Bronchial smooth muscle cell (primary cell): Measurements from ENCODE around the gene POTEE. TPM values are rescaled to one million over a fixed set of nuclear protein-coding genes. Genes with fewer than 3 reads are reported as not detected.

Source experiments
- total RNA-seq: library from RNA; depleted of rRNA; stranded (reverse); fragments of >200 nt; gene quantifications from 2 replicates; pipeline ENCODE4 v1.2.1, GENCODE V29; 2014

The POTEE gene
- not detected in 2 replicates for total RNA-seq

GRCh38 chr2:131209030-131209772, at the start of gene POTEE:
TSS of gene POTEE (plus strand) at chr2:131209536. CDS start at chr2:131218403, 8,867 bp downstream.

Other genes with a start within 250 kb of the POTEE start
- gene FAM168B, start 116.1 kb upstream of the POTEE start, total RNA-seq, result 60.0 and 73.8 TPM in 2 replicates
- 52.9 and 57.7 TPM in 2 replicates for gene PLEKHB2, start 104.2 kb upstream of the POTEE start, total RNA-seq
- gene RAB6D, start 154.6 kb downstream of the POTEE start, total RNA-seq, result under 0.01 TPM in 2 replicates